ENCODE data around the gene LNX2.

Gene LNX2

DNA sequence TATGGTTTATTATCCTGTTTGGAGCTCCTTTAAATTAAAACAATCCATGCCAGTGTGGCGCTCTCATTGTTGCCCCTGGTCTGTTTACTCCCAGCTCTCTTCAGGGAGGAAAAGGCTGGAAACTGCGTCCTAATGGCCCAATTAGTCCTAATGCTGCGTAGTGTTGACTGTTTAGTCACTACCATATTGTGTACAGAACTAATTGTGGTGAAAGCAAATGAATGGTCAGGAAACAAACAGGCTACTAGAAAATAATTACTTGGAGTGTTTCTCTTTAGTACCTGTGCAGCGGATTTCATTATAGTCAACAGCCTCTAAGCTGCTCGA, 115.5 kb downstream of the LNX2 start:
- DNase-seq (ENCODE audit: low read depth): no peak

DNA sequence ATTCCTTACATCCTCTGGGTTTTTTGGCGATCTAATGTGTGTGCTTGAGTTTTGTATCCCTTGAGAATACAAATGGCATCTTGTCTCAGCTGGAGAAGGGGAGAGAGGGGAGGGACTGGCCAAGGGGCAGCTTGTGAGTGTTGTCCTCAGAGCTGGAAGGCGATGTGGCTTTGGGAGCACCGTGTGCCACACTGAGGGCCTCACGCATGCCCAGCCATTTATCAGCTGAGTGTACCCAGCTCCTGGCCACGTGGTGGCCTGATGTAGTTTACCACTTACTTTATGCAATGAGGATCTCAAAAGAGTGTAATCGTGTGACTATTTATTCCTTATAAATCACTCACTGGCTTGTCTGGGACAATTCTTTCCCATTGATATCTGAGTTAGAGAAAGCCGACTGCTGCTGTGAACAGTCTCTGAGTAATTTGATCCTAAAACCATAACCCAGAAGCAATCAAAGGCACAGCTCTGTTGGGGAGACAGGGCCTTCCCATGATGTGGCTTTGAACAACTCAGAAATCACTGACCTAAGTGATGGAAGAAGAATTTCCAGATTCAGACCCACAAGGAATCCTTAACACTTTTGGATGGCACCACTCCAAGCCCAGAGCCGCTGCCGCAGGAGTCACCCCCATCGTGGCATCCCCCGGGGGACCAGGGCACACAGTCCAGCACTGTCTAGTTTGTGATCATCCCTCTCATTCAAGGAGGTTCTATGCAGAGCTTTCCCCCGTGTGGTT, 116.0 kb downstream of the LNX2 start:
- no peak for DNase-seq (ENCODE audit: low read depth)

DNA sequence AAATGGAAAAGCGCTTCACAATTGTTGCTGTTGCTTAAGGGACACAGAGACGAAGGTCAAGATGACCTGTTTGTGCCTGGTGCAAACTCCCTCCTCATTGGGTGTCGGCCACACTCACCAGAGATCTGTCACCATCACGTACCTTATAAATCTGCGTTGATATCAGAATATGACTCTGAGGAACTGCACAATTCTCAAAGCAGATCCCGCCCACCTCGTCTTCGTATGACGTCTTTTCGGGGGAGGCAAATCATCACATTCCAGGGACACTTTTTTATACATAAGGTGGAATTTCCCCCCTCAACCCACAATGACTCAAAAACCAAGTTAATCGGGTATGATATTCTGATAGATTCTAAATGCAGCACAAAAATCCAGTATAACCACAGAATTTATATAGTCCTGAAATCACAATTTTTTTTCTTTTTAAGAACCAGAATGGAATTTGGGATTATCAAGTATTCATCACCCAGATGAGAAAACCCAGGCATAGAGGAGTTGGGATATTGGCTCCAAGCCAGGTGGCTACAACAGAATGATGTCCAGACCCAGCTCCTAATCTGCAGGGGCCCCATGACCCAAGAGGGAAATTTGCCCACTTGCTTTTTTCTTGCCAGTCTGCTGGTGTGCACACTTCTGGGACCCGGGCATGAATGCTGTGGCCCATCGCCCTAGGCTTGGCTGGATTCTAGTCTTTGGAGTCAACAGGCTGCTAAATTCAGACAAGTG, 119.4 kb downstream of the LNX2 start:
- DNase-seq (ENCODE audit: low read depth): no peak

GRCh38 chr13:27497563-27498230, 122.6 kb downstream of the LNX2 start:
- no peak for DNase-seq (ENCODE audit: low read depth)

GRCh38 chr13:27496536-27497273, 123.6 kb downstream of the LNX2 start:
- no peak for DNase-seq (ENCODE audit: low read depth)

DNA sequence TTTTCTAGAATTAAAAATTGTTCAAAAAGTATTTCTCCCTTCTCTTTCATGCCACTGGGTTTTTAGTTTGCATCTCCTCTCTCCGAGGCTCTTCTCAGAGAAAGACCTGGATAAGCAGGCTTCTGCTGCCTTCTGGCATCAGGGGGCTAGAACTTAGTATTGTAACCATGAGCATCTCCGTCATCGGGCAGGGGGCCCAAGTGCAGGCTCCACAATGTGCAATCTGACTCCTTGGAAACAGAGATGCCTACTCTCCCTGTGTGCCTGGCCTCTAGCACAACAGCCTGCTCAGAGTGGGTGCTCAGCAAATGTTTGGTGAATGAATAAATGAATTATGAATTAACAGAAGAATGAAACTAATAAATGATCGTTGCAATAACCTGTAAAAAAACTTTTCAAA, 124.3 kb downstream of the LNX2 start:
- no peak for DNase-seq (ENCODE audit: low read depth)

All from T follicular helper cell (primary cell).